Fibroblast of peridontal ligament (primary cell): Measurements from ENCODE around the gene FAM193B.
"Not testable (repeated sequence)": the region's sequence is repeated elsewhere in the genome, so short reads cannot be mapped to it uniquely, and the experiment has no call there.

ENCODE experiments used
- DNase-seq: peaks from one replicate; pipeline ENCODE4 v3.0.0-alpha.2; 2010; ENCODE audit errors: extremely low read depth

The FAM193B gene

DNA sequence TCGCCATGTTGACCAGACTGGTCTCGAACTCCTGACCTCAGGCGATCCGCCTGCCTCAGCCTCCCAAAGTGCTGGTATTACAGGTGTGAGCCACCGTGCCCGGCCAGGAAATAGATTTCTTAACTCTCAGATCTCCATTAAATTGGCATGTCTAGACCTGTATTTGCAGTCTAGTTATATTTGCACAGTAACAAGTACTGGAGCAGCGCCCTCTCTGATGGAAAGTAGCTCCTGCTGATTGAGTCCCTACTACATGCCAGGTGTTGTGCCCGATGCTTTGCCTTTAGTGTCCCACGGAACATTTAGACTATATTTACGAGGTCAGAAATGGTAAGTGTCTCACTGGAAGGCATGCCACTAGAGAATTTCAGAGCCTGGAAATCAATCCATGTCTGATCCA is 21.8 kb upstream of the FAM193B start:
- DNase-seq = no peak

DNA sequence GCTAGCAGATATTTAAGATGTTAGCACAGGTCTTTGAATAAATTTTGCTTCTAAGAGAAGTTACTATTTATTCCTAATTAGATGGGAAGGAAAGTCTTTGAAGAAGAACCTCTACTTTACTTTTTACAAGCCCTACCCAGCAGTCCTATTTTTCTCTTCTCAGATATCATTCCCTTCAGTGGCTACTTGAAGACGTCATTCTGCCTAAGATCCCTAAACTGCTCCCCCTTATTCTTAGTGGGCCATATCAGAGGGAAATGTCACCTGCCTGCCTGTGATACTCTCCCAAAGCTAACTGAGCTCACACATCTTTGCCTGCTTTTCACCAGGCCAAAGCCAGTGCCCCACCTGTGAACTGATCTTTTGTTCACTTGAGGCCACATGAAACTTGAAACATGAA is 21.1 kb upstream of the FAM193B start:
- no peak for DNase-seq

DNA sequence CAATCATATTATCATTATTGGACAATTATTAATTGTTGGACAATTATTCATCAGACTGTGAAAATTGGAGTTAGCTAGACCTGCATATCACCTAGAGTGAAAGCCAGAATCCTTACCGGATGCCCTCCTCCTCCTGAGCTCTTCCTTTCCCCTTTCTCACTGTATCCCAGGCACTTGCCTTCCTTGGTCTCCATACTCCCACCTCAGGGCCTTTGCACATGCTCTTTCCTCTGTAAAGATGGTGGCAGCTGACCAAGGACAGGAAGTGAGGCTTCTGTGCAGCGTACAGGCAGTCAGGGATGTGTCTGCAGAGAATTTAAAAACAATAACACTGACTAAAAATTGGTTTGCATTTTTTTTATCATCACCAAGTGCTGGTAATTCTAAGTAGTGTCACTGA is 15.5 kb upstream of the FAM193B start:
- no peak for DNase-seq

DNA sequence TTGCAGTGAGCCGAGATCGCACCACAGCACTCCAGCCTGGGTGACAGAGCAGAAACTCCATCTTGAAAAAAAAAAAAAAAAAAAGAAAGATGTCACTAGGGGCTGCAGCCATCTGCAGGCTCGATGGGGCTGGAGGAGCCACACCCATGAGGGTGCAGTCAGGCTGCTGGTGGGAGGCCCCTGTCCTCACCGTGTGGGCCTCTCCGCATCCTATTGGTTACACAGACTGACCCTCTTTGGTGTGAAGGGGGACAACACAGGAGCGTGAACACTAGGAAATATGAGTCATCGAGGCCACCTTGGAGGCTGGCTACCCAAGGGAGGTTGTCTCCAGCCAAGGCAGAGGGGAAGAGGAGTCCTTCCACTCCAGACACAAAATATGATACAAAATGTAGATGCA is 14.0 kb upstream of the FAM193B start:
- no peak for DNase-seq

DNA sequence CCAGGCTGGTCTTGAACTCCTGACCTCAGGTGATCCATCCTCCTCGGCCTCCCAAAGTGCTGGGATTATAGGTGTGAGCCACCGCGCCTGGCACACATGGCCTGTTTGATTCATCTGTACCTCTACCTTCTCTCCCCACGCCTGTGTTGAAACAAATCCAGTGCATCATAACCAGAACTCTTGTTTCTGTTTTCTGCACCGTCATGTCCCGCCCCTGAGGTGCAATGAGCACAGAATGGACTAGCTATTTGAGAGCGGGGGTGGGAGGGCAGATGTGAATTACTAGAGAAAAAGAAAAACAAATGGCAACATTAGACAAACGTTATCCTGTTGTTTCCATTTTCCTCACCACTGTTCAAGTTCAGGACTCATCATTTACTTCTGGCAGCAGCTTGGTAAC is 10.7 kb upstream of the FAM193B start:
- DNase-seq = no peak

DNA sequence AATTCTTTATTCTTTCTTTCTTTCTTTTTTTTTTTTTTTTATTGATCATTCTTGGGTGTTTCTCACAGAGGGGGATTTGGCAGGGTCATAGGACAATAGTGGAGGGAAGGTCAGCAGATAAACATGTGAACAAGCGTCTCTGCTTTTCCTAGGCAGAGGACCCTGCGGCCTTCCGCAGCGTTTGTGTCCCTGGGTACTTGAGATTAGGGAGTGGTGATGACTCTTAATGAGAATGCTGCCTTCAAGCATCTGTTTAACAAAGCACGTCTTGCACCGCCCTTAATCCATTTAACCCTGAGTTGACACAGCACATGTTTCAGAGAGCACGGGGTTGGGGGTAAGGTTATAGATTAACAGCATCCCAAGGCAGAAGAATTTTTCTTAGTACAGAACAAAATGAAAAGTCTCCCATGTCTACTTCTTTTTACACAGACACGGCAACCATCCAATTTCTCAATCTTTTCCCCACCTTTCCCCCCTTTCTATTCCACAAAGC is 5.1 kb upstream of the FAM193B start:
- DNase-seq = not testable (repeated sequence)

DNA sequence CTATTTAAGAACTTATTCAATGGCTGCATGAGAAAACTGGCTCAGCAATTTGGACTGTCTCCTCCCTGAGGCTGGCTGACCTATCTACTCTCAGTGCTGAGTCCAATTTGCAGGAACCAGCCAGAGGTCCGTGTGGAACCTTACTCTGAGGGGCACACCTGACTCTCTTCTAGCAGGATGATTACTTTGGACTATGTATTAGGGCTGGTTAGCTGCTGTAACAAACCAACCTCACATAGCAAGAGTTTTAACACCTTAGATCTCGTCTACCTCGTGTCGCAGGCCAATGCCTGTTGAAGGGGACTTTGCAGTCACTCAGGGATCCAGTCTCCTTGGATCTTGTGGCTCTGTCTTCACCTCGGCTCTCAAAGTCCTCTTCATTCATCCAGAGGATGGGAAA is 3.4 kb upstream of the FAM193B start:
- no peak for DNase-seq

DNA sequence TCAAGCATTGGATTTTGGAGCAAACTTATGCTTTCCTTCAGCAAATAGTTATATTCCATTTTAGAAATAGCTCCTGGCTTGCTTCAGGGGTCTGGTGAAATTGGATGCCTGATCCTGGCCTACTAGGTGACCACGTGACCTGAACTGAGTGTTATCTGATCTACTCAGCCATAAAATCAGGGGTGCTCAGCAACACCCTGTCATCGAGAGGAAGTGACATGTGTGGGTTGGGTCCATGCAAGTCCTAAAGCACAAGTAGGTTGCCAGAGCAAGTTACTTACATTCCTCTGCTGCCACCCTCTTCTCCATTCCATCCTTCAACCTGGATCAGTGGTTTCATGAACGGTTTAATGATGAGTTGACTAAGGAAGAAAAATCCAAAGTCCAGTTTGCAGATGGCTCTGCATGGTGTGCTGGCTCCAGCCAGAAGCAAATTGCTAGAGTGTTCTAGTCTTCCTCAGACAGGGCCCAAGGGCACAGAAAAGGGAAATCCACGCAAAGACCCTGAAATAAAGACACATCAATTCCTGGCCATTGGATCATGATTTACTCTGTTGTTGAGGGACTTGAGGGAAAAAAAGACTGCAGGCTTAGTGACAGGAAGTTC is 2.8 kb upstream of the FAM193B start:
- DNase-seq = no peak

DNA sequence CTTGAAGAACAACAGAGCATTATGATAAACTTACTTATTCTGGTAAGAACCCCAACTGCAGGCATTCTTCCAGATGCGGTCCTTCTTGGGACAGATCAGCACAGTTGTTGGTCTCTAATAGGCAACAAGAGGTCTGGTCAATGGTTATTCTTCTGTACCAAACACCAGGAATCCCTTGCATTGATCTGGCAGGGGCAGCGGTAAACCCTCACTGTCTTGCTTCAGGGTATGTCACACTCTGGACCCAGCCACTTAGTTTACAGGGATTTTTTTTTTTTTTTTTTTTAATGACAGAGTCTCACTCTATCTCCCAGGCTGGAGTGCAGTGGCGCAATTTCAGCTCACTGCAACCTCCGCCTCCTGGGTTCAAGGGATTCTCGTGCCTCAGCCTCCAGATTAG is 1.3 kb upstream of the FAM193B start:
- DNase-seq = no peak

DNA sequence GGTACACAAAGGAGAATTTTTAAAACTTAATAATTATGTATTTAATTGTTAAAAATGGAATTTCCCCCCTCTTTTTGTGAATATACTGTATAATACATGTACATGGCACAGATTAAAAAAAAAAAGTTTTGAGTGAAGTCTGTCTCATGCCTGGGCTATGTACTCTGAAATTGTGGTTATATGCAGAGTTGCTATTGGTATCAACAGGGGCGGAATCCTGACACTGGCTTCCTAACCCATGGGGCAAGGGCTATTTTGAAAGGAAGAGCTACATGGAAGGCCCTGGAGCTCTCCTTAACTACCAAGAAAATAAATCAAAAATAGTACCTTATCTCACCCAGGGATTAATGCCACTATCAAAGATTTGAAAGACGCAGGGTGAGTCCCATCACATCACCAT is 865 bp upstream of the FAM193B start:
- DNase-seq = no peak

DNA sequence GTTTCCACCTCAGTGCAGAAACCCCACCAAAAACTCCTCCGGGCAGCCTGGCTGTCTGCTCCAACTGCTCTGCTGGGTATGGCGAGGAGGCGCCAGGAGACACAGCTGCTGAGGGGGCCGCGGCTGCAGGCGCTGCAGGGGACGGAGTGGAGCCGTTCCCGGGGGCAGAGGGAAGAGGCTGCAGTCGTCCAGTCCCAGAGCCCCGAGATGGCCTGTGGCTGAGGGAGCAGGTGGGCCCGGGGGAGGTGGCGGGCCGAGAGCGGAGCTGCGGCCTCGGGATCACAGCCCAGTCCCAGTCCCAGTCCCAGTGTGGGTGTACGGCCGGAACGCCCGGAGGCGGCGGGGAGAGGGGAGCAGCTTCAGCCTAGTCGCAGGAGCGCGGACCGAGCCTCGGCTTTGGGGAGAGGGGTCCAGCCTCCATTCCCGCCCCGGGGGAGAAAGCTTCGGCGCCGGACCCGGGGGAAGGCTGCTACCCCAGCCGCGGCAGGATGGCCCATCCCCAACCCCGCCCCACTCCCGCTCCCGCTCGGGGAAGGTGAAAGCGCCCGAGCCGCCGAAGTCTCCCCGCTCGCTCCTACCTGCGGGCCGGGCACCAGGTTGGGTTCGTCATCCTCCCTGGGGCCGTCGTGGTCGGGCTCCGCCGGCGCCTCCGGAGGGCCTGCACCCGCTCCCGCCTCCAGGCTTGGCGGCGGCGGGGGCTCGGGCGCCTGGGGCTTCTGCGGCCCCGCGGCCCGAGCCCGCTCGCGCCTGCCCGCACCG is 513 bp downstream of the FAM193B start:
- no peak for DNase-seq

DNA sequence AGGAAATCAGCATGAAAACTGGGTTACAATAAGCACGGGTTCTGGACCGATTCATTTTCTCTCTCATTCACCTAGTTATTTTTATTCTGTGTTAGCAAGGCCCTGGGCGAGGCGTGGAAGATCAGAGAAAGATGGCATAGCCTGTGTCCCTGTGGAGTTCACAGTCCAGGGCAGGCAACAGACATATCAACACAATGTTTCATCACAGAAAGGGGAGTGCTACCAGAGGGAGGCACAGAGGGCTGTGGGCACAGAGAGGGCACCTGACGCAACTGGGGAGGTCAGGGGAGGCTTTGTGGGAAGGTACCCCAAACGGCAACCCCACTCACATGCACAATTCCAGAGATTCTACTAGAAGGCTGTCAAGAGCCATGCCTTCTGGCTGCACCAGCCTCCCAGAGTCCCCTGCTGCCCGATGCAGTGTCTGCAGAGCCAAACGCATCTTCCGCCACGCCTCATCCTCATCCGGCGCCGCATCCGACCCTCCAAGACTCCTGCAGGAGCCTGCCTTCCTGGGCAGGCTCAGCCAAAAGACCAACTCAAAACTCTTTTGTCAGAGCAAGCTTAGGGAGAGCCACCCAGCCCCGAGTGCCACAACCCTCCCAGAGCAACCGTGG is 1.4 kb downstream of the FAM193B start:
- DNase-seq = no peak

DNA sequence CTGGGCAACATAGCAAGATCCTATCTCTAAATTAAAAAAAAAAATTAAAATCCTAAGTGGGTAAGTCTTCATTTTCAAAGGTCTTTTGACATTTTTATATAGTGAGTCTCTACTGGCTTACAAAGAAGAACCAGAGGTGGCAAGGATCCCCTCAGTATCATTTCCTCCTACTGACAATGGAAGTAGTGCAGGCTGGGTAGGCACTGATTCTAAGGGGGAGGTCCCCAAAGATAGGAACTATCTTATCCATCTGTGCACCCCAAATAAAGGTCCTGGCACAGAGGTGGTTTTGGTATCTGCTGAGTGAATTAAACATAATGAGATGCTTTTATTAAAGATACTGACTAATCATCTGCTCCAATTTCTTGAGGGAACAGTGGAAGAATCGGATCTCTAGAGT is 4.2 kb downstream of the FAM193B start:
- DNase-seq = no peak

DNA sequence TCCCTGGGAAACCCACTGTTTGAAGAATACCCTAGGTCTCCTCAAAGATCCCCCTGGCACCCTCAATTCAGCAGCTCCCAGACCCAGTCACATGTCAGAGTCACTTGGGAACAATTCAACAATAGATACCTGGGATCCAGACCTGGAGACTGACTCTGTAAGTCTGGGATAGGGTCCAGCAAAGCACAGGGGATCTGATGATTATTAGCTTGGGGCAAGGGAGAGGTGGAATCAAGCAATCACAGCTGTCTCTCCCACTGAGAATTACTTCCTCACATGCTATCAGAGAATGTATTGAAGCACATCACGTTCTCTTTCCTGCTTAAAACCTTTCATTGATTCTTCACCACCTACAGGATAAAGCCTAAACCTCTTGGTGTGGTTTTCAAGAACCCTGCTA is 5.9 kb downstream of the FAM193B start:
- DNase-seq = no peak

DNA sequence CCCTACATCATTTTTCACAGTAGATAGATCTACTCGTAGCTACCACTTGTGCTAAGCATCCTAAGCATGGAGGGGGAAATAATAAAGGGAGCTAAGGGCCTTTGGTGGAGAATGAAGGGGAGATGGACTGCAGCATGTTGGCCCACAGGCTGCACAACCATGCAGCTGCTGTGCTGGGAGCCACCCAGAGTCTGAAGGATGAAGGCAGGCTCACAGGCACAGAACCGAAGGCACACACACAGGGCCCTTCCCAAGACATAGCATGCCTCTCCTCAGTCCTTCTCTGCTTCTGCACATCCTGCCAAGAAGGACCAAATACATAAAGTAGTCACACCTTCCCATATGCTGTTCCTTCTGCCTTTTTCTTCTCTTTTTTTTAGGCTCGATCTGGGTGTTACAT is 6.6 kb downstream of the FAM193B start:
- DNase-seq = no peak

DNA sequence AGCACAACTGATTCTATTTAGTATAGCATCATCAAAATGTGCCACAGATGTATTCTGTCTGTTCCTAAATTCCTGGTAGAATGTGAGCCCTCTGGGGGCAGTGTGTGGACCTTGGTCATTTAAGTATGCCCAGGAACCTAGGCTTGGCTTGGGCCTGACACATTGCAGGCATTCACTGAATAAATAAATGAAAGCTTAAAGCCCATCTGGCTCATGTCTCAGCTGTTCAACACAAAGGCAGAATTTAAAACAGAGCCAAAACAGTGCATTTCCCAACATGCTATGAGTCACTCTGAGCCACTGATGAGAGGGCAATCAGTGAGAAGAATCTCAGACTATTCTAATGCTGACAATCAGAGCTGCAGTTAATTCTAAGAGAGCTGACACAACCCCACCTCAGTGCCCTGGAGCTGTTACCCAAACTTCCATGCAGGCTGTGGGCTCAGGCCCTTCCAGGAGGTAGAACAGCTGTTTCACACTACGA is 8.1 kb downstream of the FAM193B start:
- DNase-seq = peak; percentile 100

DNA sequence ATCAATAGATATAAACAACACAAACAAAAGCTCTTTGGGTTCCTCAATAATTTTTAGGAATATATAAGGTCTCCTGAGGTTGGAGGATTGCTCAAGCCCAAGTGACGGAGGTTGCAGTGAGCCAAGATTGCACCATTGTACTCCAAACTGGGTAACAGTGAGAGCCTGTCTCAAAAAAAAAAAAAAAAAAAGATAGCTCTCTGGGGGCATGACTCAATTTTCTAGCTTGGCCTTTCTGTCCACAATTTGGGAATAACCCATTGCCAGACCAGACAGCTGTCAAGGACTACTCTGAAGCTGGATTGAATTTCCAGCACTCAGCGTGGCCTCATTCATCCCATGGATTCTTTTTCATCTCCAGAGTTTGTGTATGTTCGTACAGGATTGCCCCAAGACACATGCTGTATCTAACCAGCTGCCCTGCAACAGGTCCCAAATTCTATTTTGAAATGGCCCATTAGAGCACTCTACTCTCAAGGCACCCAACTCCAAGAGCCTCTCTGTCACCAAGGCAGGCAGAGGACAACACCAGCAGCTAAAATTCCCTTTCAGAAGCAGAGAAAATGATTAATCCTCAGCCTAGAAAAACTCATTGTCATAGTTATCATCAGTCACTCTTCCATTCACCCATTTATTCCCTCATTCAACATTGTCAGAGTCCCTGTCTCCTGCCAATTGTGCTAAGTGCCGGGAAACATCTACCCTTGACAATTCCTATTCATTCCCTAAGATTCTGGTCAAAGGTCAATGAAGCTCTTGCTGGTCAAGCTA is 8.7 kb downstream of the FAM193B start:
- peak; percentile 99 for DNase-seq

DNA sequence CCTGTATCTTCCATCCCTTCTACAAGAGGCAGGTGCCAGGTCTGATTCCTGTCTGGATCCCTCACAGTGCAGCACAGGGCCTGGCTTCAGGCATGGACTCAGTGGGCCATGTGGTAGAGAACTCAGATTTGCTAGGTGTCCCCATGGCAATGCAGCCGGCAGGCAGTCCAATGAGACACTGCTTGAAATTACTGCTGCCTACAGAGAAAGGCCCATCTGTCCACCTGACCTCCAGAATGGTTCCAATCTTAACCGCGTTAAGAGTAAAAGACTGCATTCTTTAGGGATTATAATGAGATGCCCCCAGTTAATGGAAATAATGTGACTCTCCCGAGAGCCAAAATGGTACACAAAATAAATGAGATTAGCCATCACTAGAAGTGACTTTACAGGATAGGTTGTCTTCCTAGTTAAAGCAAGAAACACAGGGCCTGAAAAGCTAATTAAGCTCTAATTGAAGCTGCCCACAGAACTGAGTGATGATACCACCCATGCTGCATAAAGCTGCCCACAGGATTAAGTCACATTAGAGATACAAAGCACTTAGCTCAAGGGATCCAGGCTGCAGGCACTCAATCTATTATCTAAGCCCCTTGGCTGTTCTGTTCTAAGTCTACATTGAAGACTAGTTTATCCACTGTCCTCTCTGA is 11.4 kb downstream of the FAM193B start:
- no peak for DNase-seq

DNA sequence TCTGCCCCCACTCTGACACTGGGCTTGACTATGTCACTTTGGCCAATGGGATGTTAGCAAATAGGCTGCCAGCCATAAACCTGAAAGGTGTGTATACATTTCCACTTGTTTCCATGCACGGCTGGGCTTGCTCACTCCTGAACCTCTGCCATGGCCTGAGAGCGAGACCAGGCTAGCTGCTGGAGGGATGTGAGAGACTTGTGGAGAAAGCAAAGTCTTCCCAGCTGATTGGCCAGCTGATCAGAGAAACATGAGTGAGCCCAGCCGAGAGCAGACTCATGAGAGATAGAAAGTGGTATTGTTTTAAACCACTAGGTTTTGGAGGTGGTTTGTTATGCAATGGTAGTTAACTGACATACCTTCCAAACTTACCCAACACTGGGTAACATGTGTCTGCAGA is 13.9 kb downstream of the FAM193B start:
- no peak for DNase-seq

DNA sequence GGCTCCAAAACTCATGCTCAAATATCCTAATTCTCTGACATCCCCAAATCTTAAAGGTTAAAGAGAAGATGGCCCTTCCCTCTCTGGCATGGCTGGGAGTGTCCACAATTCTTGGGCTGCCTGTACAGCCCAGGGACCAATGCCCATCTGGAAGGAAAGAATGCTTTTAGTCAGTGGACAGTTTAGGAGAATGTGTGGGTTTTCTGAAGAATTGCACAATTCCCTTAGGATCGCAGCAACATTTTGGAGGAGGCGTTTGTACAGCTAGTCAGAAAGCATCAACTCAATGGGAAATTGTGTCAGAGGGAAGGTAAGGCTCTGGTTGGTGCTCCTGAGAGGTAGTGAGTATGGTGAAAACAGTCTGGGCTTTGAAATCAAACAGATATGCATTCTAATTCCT is 15.0 kb downstream of the FAM193B start:
- peak; percentile 50 for DNase-seq

DNA sequence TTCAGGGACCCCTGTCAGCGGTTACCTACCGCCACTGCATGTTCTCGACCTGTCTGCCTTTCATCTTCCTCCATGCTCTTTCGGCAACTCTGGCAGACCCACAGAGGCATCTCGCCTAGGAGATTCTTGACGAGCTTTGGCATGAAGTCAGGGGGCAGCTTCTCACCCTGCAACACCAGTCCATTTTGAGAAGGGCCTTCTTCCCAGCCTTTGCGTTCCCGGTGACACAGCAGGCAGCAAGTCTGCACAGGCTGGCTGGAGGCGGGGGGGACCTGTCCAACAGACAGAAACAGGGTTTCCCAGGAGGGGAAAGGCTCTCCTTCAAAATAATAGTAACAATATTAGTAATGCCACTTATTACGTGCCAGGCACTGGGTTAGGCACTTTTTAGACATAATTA is 15.5 kb downstream of the FAM193B start:
- DNase-seq = no peak
